NCI-H1092 (cell line): ENCODE data around the gene TMEM150B.
"Not testable (repeated sequence)": the region's sequence is repeated elsewhere in the genome, so short reads cannot be mapped to it uniquely, and the experiment has no call there.

Experiments used
- DNase-seq: peaks from one replicate; lab custom pipeline; 2025; lab: John Stamatoyannopoulos, UW

TMEM150B gene

GRCh38 chr19:55339105-55339888 is 14.2 kb upstream of the TMEM150B start, which contains the start of gene KMT5C:
KMT5C (plus strand) TSS chr19:55339876; CDS start chr19:55341937, 2,061 bp downstream.
- DNase-seq, result peak; percentile 99

- DNase-seq, result no peak
Observed at GRCh38 chr19:55336101-55336500, 11.0 kb upstream of the TMEM150B start.

- no peak for DNase-seq
Observed at GRCh38 chr19:55333870-55334269, 8.7 kb upstream of the TMEM150B start.

- DNase-seq, result not testable (repeated sequence)
Observed at GRCh38 chr19:55329791-55330190, 4.7 kb upstream of the TMEM150B start.

GRCh38 chr19:55328774-55329318 is 3.7 kb upstream of the TMEM150B start:
- DNase-seq, result not testable (repeated sequence)

- DNase-seq, result no peak
Observed at GRCh38 chr19:55324662-55325061, 479 bp downstream of the TMEM150B start.

- no peak for DNase-seq
Observed at GRCh38 chr19:55322204-55322885, 2.8 kb downstream of the TMEM150B start.

- DNase-seq, result no peak
Observed at GRCh38 chr19:55321466-55322137, 3.5 kb downstream of the TMEM150B start.

- DNase-seq, result no peak
Observed at GRCh38 chr19:55320844-55321419, 4.2 kb downstream of the TMEM150B start.

GRCh38 chr19:55319785-55320184 is 5.4 kb downstream of the TMEM150B start:
- DNase-seq, result no peak

GRCh38 chr19:55316646-55317045 is 8.5 kb downstream of the TMEM150B start:
- no peak for DNase-seq

GRCh38 chr19:55315956-55316525 is 9.1 kb downstream of the TMEM150B start:
- no peak for DNase-seq

- DNase-seq, result no peak
Observed at GRCh38 chr19:55314396-55314795, 10.7 kb downstream of the TMEM150B start.

GRCh38 chr19:55312621-55313512 is 12.3 kb downstream of the TMEM150B start:
- no peak for DNase-seq

GRCh38 chr19:55311797-55312196 is 13.3 kb downstream of the TMEM150B start:
- no peak for DNase-seq

- DNase-seq, result no peak
Observed at GRCh38 chr19:55311397-55311796, 13.7 kb downstream of the TMEM150B start.

- DNase-seq, result no peak
Observed at GRCh38 chr19:55310498-55310897, 14.6 kb downstream of the TMEM150B start.

- no peak for DNase-seq
Observed at GRCh38 chr19:55309448-55309847, 15.7 kb downstream of the TMEM150B start.

- no peak for DNase-seq
Observed at GRCh38 chr19:55308281-55308680, 16.9 kb downstream of the TMEM150B start.

- DNase-seq, result no peak
Observed at GRCh38 chr19:55306712-55307111, 18.4 kb downstream of the TMEM150B start.
